Ishikawa (cell line): ENCODE measurements around the gene SLC26A2.

Experiments used
- CEBPB ChIP-seq: IDR thresholded peaks from 2 replicates; pipeline ENCODE4 v1.6.1; 2012
- CREB1 ChIP-seq: IDR thresholded peaks from 2 replicates; pipeline ENCODE4 v1.6.1; 2012; ENCODE audit warnings: low read depth
- EGR1 ChIP-seq: IDR thresholded peaks from 2 replicates; pipeline ENCODE4 v1.6.1; 2012
- EP300 ChIP-seq: IDR thresholded peaks from 2 replicates; pipeline ENCODE4 v1.6.1; 2012; ENCODE audit warnings: borderline replicate concordance
- FOXM1 ChIP-seq: IDR thresholded peaks from 2 replicates; pipeline ENCODE4 v1.6.1; 2012; ENCODE audit warnings: low read depth, borderline replicate concordance
- MAX ChIP-seq: IDR thresholded peaks from 2 replicates; pipeline ENCODE4 v1.6.1; 2012
- NFIC ChIP-seq: IDR thresholded peaks from 2 replicates; pipeline ENCODE4 v1.6.1; 2012
- RAD21 ChIP-seq: IDR thresholded peaks from 2 replicates; pipeline ENCODE4 v1.6.1; 2012; ENCODE audit warnings: low read depth
- TAF1 ChIP-seq: IDR thresholded peaks from 2 replicates; pipeline ENCODE4 v1.6.1; 2012; ENCODE audit warnings: low read depth, mild to moderate bottlenecking
- TCF12 ChIP-seq: IDR thresholded peaks from 2 replicates; pipeline ENCODE4 v1.6.1; 2012; ENCODE audit warnings: low read depth
- TEAD4 ChIP-seq: IDR thresholded peaks from 2 replicates; pipeline ENCODE4 v1.6.1; 2012
- USF1 ChIP-seq: IDR thresholded peaks from 2 replicates; pipeline ENCODE4 v1.6.1; 2012
- YY1 ChIP-seq: IDR thresholded peaks from 2 replicates; pipeline ENCODE4 v1.6.1; 2012; ENCODE audit warnings: low read depth
- ZBTB7A ChIP-seq: IDR thresholded peaks from 2 replicates; pipeline ENCODE4 v1.6.1; 2012; ENCODE audit warnings: low read depth
- TF ChIP-seq, protein P1 (sequence below): IDR thresholded peaks from 2 replicates; pipeline ENCODE4 v1.6.1; 2012; ENCODE audit warnings: low read depth, mild to moderate bottlenecking

The SLC26A2 gene

GRCh38 chr5:150034662-150035061, 74.1 kb downstream of the SLC26A2 start:
- no peak for TF ChIP-seq YY1
- TF ChIP-seq TCF12 = no peak
- no peak for TF ChIP-seq CREB1
- no peak for TF ChIP-seq RAD21
- TF ChIP-seq TEAD4 = no peak
- TF ChIP-seq TAF1 = no peak
- TF ChIP-seq, protein P1, sequence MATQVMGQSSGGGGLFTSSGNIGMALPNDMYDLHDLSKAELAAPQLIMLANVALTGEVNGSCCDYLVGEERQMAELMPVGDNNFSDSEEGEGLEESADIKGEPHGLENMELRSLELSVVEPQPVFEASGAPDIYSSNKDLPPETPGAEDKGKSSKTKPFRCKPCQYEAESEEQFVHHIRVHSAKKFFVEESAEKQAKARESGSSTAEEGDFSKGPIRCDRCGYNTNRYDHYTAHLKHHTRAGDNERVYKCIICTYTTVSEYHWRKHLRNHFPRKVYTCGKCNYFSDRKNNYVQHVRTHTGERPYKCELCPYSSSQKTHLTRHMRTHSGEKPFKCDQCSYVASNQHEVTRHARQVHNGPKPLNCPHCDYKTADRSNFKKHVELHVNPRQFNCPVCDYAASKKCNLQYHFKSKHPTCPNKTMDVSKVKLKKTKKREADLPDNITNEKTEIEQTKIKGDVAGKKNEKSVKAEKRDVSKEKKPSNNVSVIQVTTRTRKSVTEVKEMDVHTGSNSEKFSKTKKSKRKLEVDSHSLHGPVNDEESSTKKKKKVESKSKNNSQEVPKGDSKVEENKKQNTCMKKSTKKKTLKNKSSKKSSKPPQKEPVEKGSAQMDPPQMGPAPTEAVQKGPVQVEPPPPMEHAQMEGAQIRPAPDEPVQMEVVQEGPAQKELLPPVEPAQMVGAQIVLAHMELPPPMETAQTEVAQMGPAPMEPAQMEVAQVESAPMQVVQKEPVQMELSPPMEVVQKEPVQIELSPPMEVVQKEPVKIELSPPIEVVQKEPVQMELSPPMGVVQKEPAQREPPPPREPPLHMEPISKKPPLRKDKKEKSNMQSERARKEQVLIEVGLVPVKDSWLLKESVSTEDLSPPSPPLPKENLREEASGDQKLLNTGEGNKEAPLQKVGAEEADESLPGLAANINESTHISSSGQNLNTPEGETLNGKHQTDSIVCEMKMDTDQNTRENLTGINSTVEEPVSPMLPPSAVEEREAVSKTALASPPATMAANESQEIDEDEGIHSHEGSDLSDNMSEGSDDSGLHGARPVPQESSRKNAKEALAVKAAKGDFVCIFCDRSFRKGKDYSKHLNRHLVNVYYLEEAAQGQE = no peak
- TF ChIP-seq CEBPB = no peak
- TF ChIP-seq EP300 = no peak
- no peak for TF ChIP-seq MAX
- no peak for TF ChIP-seq USF1
- TF ChIP-seq NFIC = no peak
- TF ChIP-seq FOXM1 = no peak
- TF ChIP-seq ZBTB7A = no peak
- TF ChIP-seq EGR1 = no peak

DNA sequence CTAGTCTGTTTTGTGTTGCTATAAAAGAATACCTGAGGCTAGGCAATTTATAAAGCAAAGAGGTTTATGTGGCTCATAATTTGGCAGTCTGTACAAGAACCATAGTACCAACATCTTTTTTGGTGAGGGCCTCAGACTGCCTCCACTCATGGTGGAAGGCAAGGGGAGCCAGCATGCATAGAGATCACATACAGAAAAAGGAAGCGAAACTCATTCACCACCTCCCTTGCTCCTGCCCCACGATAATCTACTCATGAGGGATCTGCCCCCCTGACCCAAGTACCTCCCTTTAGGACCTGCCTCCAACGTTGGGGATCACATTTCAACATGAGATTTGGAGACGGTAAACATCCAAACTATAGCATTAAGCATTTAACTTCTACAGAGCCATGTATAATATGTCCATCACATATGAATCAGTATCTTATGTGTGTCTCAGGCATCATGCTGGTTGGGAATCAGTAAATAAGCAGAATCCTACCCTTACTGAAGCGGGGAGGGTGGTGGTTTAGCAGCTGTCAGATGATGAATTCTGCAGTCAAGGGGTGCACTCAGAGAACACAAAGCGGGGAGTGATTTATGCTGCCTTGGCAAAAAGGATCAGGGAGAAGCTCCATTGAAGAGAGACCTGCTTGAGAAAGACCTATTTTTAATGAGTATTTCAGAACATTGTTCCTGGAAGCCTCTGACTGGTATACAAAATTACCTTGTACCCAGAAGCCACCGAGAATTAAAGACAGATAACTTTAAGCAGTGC, 74.8 kb downstream of the SLC26A2 start:
- TF ChIP-seq EGR1 = no peak
- TF ChIP-seq CEBPB = no peak
- no peak for TF ChIP-seq USF1
- no peak for TF ChIP-seq YY1
- TF ChIP-seq EP300 = no peak
- TF ChIP-seq TAF1 = no peak
- TF ChIP-seq NFIC = no peak
- TF ChIP-seq MAX = no peak
- TF ChIP-seq CREB1 = no peak
- TF ChIP-seq RAD21 = no peak
- TF ChIP-seq, protein P1 = no peak
- no peak for TF ChIP-seq FOXM1
- no peak for TF ChIP-seq TEAD4
- no peak for TF ChIP-seq TCF12
- no peak for TF ChIP-seq ZBTB7A

GRCh38 chr5:150036513-150036912, 76.0 kb downstream of the SLC26A2 start:
- TF ChIP-seq USF1 (no peak), EGR1 (no peak), YY1 (no peak), NFIC (no peak), TCF12 (no peak), FOXM1 (no peak), RAD21 (no peak), EP300 (no peak)
